Hepatocyte (in vitro differentiated cells): Measurements from ENCODE around the gene C16orf86.

Source experiments
- CTCF ChIP-seq: fragments of 200-600 bp; sonication (generic); IDR thresholded peaks from 2 replicates; pipeline ENCODE4 v1.5.1; 2016; ENCODE audit warnings: antibody characterized with exemption, mild to moderate bottlenecking; ENCODE audit not compliant: poor library complexity
- EZH2 ChIP-seq: fragments of 200-600 bp; sonication (generic); IDR thresholded peaks from 2 replicates; pipeline ENCODE4 v1.6.1; 2016; ENCODE audit warnings: antibody characterized with exemption, mild to moderate bottlenecking, borderline replicate concordance

DNA sequence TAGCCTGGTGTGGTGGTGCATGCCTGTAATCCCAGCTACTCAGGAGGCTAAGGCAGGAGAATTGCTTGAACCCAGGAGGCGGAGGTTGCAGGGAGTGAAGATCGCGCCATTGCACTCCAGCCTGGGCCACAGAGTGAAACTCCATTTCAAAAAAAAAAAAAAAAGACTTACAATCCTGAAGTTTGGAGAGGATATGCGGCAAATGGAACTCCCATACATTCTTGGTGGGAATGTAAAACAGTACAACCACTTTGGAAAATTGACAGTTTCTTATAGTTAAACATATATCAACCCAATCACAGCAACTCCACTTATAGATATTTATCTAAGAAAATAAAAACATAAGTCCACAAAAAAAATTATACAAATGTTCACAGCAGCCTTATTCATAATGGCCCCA is 40.6 kb downstream of the C16orf86 start:
- no peak for TF ChIP-seq CTCF
- no peak for TF ChIP-seq EZH2
